WTC11 (cell line): ENCODE results near the gene FERMT2. TPM values are rescaled to one million over a fixed set of nuclear protein-coding genes. Genes with fewer than 3 reads are reported as not detected.

ENCODE experiments used
- ATAC-seq: fragments of 200-7000 bp; cut with Tn5 transposase; 2 replicates; pipeline ENCODE4 v1.10.0; 2021; ENCODE audit warnings: mild to moderate bottlenecking, moderate library complexity
- CTCF ChIA-PET: fragments of 300-600 bp; sonication (Branson Sonifier 250); formaldehyde crosslinking; loops from one replicate; lab custom pipeline; 2021; ENCODE audit warnings: antibody characterized with exemption; lab: Charles Lee
- POLR2A ChIA-PET: fragments of 350-600 bp; sonication (Branson Sonifier 250); formaldehyde crosslinking; loops from one replicate; lab custom pipeline; 2021; ENCODE audit warnings: antibody characterized with exemption; lab: Charles Lee
- DNase-seq: peaks from one replicate; pipeline ENCODE4 v3.0.0; 2021; ENCODE audit warnings: low spot score
- H3K27ac Mint-ChIP-seq: 2 replicates; pipeline ENCODE4 v1.8.0; 2021; ENCODE audit warnings: mixed read lengths
- H3K27me3 Mint-ChIP-seq: 2 replicates; pipeline ENCODE4 v1.8.0; 2021; ENCODE audit warnings: low read depth, mild to moderate bottlenecking, moderate library complexity, mixed read lengths
- H3K36me3 Mint-ChIP-seq: 2 replicates; pipeline ENCODE4 v1.8.0; 2021; ENCODE audit warnings: mixed read lengths
- H3K4me1 Mint-ChIP-seq: 2 replicates; pipeline ENCODE4 v1.8.0; 2022; ENCODE audit warnings: mixed read lengths
- H3K4me3 Mint-ChIP-seq: 2 replicates; pipeline ENCODE4 v1.8.0; 2021; ENCODE audit warnings: mild to moderate bottlenecking, moderate library complexity, mixed read lengths
- H3K9me3 Mint-ChIP-seq: 2 replicates; pipeline ENCODE4 v1.8.0; 2021; ENCODE audit warnings: mixed read lengths
- ATF2 ChIP-seq: sonication (generic); formaldehyde crosslinking; IDR thresholded peaks from 2 replicates; pipeline ENCODE4 v1.8.1; 2022; ENCODE audit warnings: low read depth, missing genetic modification reagents, borderline replicate concordance
- CREB1 ChIP-seq: sonication (generic); formaldehyde crosslinking; IDR thresholded peaks from 2 replicates; pipeline ENCODE4 v1.8.0; 2023; ENCODE audit warnings: mild to moderate bottlenecking, missing genetic modification reagents
- E2F4 ChIP-seq: sonication (generic); formaldehyde crosslinking; IDR thresholded peaks from 2 replicates; pipeline ENCODE4 v1.8.1; 2022; ENCODE audit warnings: low read depth, mild to moderate bottlenecking, moderate library complexity, missing genetic modification reagents, borderline replicate concordance
- EMX1 ChIP-seq: fragments of 250-450 bp; sonication (Bioruptor Pico); IDR thresholded peaks from 2 replicates; pipeline ENCODE4 v1.8.0; 2021; ENCODE audit warnings: mild to moderate bottlenecking
- ETV6 ChIP-seq: sonication (generic); formaldehyde crosslinking; IDR thresholded peaks from 2 replicates; pipeline ENCODE4 v1.8.1; 2022; ENCODE audit warnings: mild to moderate bottlenecking, missing genetic modification reagents
- FOXK1 ChIP-seq: sonication (generic); formaldehyde crosslinking; IDR thresholded peaks from 2 replicates; pipeline ENCODE4 v1.8.0; 2022; ENCODE audit warnings: mild to moderate bottlenecking, moderate library complexity, missing genetic modification reagents
- HMGXB4 ChIP-seq: sonication (generic); formaldehyde crosslinking; IDR thresholded peaks from 2 replicates; pipeline ENCODE4 v1.8.1; 2023; ENCODE audit warnings: mild to moderate bottlenecking, moderate library complexity, missing genetic modification reagents
- JAZF1 ChIP-seq: fragments of 250-450 bp; sonication (Bioruptor Pico); IDR thresholded peaks from 2 replicates; pipeline ENCODE4 v1.9.0; 2021; ENCODE audit warnings: moderate library complexity, mild to moderate bottlenecking, inconsistent platforms
- MLX ChIP-seq: sonication (generic); formaldehyde crosslinking; IDR thresholded peaks from 2 replicates; pipeline ENCODE4 v1.8.1; 2023; ENCODE audit warnings: mild to moderate bottlenecking, missing genetic modification reagents, moderate library complexity
- NR1H2 ChIP-seq: sonication (generic); formaldehyde crosslinking; IDR thresholded peaks from 2 replicates; pipeline ENCODE4 v1.9.0; 2021; ENCODE audit warnings: mild to moderate bottlenecking, moderate library complexity, missing genetic modification reagents
- NR3C1 ChIP-seq: sonication (generic); formaldehyde crosslinking; conservative IDR thresholded peaks from 2 replicates; pipeline ENCODE4 v1.8.1; 2023; ENCODE audit warnings: low read depth, mild to moderate bottlenecking, missing genetic modification reagents
- SP1 ChIP-seq: sonication (generic); formaldehyde crosslinking; conservative IDR thresholded peaks from 2 replicates; pipeline ENCODE4 v1.8.1; 2022; ENCODE audit warnings: missing genetic modification reagents
- TEAD1 ChIP-seq: sonication (generic); formaldehyde crosslinking; IDR thresholded peaks from 2 replicates; pipeline ENCODE4 v1.8.0; 2022; ENCODE audit warnings: mild to moderate bottlenecking, missing genetic modification reagents
- ZNF416 ChIP-seq: fragments of 250-450 bp; sonication (Bioruptor Pico); IDR thresholded peaks from 2 replicates; pipeline ENCODE4 v1.9.0; 2021; ENCODE audit warnings: mild to moderate bottlenecking, inconsistent platforms
- total RNA-seq: library from RNA; stranded (reverse); gene quantifications from 3 replicates; pipeline ENCODE4 v1.2.3, GENCODE V29; 2021
- TF ChIP-seq, protein P1 (sequence below): fragments of 250-450 bp; sonication (Bioruptor Pico); IDR thresholded peaks from 2 replicates; pipeline ENCODE4 v1.9.0; 2021; ENCODE audit warnings: mild to moderate bottlenecking
- TF ChIP-seq, protein P2 (sequence below): fragments of 250-450 bp; sonication (Bioruptor Pico); IDR thresholded peaks from 2 replicates; pipeline ENCODE4 v1.9.0; 2021; ENCODE audit warnings: moderate library complexity, mild to moderate bottlenecking, inconsistent platforms, borderline replicate concordance
- TF ChIP-seq, protein P3 (sequence below): sonication (generic); formaldehyde crosslinking; IDR thresholded peaks from 2 replicates; pipeline ENCODE4 v1.8.0; 2022; ENCODE audit warnings: mild to moderate bottlenecking, missing genetic modification reagents
- TF ChIP-seq, protein P4 (sequence below): sonication (generic); formaldehyde crosslinking; conservative IDR thresholded peaks from 2 replicates; pipeline ENCODE4 v1.8.1; 2023; ENCODE audit warnings: mild to moderate bottlenecking, low read depth, missing genetic modification reagents, moderate library complexity
- TF ChIP-seq, protein P5 (sequence below): sonication (generic); formaldehyde crosslinking; IDR thresholded peaks from 2 replicates; pipeline ENCODE4 v1.8.0; 2022; ENCODE audit warnings: mild to moderate bottlenecking, missing genetic modification reagents

FERMT2 gene
- total RNA-seq, 1 experiment from 2014 or later = 92.8 TPM

GRCh38 chr14:52974406-52974805 is 23.6 kb upstream of the FERMT2 start:
- H3K27me3 Mint-ChIP-seq = no peaks in the 10 kb centered on the region
- ChIA-PET CTCF (interaction anchor here (1.5 kb wide), 1 partner anchor 13 kb away, joined by 4 read pairs; no protein-coding TSS in a partner anchor), POLR2A (no interaction called here)
- DNase-seq = no peak
- H3K9me3 Mint-ChIP-seq = no peaks in the 10 kb centered on the region
- no peaks in the 10 kb centered on the region for H3K36me3 Mint-ChIP-seq
- no peak for TF ChIP-seq NR3C1 (CRISPR knock-in tag)
- TF ChIP-seq HMGXB4 (CRISPR knock-in tag) = no peak
- TF ChIP-seq, protein P1, sequence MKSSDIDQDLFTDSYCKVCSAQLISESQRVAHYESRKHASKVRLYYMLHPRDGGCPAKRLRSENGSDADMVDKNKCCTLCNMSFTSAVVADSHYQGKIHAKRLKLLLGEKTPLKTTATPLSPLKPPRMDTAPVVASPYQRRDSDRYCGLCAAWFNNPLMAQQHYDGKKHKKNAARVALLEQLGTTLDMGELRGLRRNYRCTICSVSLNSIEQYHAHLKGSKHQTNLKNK = no peak
- TF ChIP-seq, protein P2, sequence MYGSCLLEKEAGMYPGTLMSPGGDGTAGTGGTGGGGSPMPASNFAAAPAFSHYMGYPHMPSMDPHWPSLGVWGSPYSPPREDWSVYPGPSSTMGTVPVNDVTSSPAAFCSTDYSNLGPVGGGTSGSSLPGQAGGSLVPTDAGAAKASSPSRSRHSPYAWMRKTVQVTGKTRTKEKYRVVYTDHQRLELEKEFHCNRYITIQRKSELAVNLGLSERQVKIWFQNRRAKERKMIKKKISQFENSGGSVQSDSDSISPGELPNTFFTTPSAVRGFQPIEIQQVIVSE (CRISPR knock-in tag) = no peak
- no peak for TF ChIP-seq ZNF416
- TF ChIP-seq, protein P3, sequence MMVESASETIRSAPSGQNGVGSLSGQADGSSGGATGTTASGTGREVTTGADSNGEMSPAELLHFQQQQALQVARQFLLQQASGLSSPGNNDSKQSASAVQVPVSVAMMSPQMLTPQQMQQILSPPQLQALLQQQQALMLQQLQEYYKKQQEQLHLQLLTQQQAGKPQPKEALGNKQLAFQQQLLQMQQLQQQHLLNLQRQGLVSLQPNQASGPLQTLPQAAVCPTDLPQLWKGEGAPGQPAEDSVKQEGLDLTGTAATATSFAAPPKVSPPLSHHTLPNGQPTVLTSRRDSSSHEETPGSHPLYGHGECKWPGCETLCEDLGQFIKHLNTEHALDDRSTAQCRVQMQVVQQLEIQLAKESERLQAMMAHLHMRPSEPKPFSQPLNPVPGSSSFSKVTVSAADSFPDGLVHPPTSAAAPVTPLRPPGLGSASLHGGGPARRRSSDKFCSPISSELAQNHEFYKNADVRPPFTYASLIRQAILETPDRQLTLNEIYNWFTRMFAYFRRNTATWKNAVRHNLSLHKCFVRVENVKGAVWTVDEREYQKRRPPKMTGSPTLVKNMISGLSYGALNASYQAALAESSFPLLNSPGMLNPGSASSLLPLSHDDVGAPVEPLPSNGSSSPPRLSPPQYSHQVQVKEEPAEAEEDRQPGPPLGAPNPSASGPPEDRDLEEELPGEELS (CRISPR knock-in tag) = no peak
- TF ChIP-seq, protein P4, sequence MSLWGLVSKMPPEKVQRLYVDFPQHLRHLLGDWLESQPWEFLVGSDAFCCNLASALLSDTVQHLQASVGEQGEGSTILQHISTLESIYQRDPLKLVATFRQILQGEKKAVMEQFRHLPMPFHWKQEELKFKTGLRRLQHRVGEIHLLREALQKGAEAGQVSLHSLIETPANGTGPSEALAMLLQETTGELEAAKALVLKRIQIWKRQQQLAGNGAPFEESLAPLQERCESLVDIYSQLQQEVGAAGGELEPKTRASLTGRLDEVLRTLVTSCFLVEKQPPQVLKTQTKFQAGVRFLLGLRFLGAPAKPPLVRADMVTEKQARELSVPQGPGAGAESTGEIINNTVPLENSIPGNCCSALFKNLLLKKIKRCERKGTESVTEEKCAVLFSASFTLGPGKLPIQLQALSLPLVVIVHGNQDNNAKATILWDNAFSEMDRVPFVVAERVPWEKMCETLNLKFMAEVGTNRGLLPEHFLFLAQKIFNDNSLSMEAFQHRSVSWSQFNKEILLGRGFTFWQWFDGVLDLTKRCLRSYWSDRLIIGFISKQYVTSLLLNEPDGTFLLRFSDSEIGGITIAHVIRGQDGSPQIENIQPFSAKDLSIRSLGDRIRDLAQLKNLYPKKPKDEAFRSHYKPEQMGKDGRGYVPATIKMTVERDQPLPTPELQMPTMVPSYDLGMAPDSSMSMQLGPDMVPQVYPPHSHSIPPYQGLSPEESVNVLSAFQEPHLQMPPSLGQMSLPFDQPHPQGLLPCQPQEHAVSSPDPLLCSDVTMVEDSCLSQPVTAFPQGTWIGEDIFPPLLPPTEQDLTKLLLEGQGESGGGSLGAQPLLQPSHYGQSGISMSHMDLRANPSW (CRISPR knock-in tag) = no peak
- TF ChIP-seq ATF2 (CRISPR knock-in tag) = no peak
- TF ChIP-seq FOXK1 = no peak
- TF ChIP-seq ETV6 (CRISPR knock-in tag) = no peak
- no peak for TF ChIP-seq NR1H2
- TF ChIP-seq E2F4 = no peak
- TF ChIP-seq SP1 = no peak
- no peak for TF ChIP-seq CREB1 (CRISPR knock-in tag)
- TF ChIP-seq EMX1 (CRISPR knock-in tag) = no peak
- no peak for TF ChIP-seq MLX
- no peak for TF ChIP-seq JAZF1 (CRISPR knock-in tag)
- no peak for TF ChIP-seq TEAD1
- TF ChIP-seq, protein P5, sequence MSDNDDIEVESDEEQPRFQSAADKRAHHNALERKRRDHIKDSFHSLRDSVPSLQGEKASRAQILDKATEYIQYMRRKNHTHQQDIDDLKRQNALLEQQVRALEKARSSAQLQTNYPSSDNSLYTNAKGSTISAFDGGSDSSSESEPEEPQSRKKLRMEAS = no peak
- TF ChIP-seq, all 79 proteins: peak for 0
- Mint-ChIP-seq H3K4me1 (no peaks in the 10 kb centered on the region), H3K27ac (no peak overlapping the region), H3K4me3 (no peak overlapping the region)
- no peak for ATAC-seq
